LoVo (cell line): ENCODE measurements around the gene CSK.
"Not testable (repeated sequence)": the region's sequence is repeated elsewhere in the genome, so short reads cannot be mapped to it uniquely, and the experiment has no call there.

ENCODE experiments used
- DNase-seq: peaks from one replicate; pipeline ENCODE4 v3.0.0-alpha.2; 2016; ENCODE audit warnings: low spot score

CSK gene

DNA sequence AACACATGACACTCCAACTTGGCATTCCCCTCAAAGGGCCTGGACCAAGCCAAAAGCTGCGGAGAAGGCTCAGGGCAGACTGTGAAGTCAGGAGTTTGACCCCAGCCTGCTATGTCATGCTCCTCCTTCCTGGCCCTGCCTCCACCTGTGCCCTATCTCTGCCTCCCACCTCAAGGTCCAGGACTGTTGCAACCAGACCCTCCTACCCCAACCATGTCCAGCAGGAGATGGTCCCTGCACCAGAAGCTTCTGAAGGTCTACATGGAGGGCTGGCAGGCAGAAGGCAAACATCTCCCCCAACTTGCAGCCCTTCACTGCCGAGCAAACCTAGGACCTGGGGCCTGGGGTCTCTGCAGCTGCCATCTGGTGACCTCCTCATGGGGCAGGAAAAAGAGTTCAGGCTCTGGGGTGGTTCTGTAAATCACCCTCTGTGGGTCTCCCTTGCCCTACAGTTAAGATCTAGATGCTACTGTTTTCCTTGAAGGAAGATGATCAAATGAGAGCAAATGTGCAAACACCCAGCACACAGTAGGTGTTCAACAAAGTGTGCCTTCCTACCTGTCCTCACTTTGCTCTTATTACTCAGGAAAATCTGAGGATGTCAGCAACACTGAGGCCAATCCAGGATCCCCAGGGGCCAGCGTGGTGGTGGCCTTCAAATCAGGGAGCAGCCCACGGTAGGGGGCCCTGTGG, 11.5 kb upstream of the CSK start:
- no peak for DNase-seq

DNA sequence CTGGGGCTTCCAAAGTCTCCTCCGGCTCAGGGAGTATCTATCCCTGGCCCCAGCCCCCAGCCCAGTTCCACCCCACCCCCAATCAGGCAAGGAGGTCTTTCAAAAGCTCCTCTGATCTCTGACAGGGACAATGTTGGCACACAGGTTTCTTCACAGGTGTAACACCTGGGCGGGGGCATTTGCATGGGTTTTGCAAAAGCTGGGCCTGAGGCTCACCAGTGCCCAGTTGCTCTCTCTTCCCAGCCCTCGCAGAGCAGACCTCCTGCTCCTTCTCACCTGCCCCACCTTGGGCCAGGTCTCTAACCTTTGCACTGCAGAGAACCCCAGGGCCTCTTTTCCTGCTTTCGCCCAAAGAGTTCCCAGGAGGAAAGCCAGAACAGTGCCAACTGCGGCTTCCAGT, 8.6 kb upstream of the CSK start:
- no peak for DNase-seq

DNA sequence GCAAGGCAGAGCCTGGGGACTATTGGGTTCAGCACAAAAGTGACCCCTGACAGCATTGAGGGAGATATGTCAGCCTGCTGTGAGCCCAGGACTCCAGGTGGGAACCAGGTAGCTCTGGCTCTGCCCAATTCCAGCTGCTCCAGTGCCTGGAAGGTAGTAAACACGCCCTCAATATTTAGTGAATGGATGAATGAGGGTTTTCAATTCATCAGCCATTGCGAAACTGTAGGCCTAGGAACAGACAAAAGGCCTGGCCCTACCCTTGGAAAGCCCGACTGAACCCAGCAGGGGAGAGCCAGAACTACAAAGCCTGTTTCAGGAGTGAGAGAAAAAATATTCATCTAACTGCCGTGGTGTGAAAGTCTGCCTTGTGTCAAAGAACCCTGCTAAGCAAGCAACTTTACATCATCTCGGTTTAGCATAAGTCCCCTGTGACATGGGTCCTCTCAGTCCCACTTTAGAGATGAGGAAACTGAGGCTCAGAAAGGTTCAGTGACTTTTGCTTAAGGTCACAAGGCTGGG, 8.1 kb upstream of the CSK start:
- no peak for DNase-seq

DNA sequence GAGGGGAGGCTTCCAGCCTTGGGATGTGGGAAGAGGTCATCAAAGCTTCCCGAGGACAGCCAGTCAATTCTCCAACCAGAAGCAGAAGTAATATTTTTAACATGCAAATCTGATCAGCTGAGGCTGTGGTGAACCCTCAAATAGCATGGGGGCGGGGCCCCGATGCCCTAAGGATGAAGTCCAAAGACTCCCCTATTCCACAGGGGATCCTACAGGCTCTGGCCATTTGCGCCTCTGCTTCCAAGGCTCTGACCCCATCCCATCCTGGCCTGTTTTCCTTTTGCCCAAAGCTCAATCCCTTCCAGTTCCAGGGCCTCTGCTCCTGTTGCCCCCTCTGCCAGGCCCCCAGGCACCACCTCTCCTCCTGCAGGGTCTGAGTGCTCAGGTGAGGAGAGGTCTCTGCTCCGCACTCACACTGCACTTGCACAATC, 6.7 kb upstream of the CSK start:
- no peak for DNase-seq

DNA sequence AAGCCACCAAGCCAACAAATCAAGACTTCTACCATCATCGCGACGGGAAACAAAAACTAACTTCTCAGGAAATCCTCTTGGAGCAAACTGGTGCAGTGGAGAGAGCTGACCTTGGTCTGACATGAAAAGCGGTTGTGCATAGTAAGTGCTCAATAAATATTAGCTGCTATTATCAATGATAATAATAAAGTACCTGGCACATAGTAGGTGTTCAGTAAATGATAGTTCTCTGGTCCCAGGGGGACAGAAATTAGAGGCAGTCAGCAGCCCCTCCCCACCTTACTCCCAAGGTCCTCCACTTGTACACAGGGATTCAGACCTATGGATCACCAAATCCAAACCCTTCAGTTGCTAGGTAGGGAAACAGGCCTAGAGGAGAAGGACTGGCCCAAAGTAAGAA, 6.0 kb upstream of the CSK start:
- DNase-seq = no peak

DNA sequence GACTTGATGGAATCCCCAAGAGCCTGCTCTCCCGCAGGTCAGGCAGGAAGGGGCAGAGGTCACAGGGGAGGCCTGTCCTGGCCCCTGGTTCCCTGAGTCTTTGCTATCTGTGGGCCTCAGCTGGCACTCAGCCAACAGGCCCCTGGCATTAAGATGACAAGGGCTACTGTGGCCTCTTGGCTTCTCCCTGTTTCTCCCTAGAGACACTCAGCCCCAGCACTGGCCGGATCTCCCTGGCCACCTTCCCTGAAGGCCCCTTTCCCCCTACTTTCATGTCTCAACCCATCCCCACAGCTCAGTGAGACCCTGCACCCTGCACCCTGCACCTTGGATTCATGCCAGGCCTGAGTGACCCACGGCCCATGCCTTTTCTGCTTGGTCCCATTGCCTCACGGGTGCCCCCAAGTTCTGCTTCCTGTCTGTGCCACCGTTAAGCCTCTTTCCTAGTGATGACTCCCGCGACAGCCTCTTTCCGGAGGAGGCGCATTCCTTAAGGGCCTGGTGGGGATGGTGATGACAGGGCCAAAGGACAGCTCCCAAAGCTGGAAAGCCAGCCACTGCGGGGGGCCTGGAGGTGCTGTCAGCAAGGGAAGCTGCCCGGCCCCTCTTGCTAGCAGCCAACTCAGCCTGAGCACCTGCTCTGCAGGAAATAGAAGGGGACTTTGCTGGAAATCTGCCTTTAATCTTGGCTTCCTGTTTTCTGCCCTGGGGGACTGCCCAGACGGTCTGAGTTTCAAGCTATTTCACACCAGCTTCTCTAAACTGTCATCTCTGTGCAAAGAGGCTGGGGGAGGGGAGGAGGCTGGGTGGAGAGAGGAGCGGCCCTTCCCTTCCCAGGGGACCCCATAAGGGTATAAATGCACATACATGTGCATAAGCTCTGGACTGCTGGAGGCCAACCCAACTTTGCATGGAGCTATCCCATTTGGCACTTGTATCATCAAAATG, 4.8 kb upstream of the CSK start:
- DNase-seq = no peak

DNA sequence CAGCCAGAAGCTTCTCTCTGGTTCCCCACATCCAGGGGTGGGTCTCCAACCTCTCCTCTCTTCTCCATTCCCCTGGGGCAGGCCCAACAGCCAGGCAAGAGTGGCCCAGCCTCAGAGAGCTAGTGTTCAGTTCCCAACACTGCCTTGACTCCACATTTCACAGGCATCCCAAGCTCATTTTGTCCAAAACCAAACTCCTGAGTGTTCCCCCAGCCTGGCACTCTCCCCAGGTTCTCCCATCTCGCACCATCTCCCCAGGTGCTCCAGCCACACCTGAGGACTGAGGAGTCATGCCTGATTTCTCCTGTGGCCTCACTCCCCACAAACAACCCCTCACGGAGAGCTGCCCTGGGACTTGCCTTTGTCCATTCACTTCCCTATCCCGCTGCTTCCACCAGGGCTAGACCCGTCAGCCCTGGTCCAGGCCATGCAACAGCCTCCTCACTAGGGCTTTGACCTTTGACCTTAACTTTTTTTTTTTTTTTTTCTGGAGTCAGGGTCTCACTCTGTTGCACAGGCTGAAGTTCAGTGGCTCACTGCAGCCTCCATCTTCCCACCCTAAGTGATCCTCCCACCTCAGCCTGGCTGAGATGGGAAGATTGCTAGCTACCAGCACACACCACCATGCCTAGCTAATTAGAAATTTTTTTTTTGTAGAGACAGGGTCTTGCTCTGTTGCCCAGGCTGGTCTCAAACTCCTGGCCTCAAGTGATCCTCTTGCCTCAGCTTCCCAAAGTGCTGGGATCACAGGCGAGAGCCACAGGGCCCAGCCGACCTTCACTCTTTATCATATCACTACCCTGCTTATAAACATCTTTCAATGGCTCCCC, 3.9 kb upstream of the CSK start:
- no peak for DNase-seq

DNA sequence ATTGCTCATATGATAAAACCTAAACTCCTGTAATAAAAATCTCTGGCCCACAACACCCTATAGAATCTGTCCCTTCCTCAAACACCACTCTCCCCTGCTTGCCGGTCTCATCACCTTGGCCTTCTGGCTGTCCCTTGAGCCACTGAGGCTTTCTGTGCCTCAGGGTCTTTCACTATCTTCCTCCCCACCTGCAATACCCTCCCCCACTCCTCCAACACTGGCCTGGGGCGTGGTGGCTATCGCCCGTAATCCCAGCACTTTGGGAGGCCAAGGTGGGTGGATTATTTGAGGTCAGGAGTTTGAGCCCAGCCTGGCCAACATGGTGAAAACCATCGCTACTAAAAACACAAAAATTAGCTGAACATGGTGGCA, 3.3 kb upstream of the CSK start:
- DNase-seq = no peak

DNA sequence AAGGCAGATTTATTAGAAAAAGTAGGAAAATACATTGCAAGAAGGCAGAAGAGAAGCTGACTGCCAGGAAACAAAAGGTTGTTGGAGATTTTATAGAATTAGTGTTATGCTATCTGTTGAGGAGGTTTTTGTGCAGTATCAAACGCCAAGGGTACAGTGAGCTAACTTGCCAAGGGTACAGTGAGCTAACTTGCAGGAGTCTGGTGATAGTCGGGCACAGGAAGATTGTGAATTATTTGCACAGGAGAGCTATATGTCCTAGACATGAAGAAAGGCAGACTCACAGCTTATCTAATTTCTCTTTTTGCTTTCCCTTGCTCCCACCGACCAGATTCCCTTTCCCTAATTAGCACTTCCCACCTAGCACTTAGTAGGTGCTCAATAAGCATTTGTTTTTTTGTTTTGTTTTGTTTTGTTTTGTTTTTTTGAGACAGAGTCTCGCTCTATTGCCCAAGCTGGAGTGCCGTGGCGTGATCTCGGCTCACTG, 2.7 kb upstream of the CSK start:
- DNase-seq = no peak

DNA sequence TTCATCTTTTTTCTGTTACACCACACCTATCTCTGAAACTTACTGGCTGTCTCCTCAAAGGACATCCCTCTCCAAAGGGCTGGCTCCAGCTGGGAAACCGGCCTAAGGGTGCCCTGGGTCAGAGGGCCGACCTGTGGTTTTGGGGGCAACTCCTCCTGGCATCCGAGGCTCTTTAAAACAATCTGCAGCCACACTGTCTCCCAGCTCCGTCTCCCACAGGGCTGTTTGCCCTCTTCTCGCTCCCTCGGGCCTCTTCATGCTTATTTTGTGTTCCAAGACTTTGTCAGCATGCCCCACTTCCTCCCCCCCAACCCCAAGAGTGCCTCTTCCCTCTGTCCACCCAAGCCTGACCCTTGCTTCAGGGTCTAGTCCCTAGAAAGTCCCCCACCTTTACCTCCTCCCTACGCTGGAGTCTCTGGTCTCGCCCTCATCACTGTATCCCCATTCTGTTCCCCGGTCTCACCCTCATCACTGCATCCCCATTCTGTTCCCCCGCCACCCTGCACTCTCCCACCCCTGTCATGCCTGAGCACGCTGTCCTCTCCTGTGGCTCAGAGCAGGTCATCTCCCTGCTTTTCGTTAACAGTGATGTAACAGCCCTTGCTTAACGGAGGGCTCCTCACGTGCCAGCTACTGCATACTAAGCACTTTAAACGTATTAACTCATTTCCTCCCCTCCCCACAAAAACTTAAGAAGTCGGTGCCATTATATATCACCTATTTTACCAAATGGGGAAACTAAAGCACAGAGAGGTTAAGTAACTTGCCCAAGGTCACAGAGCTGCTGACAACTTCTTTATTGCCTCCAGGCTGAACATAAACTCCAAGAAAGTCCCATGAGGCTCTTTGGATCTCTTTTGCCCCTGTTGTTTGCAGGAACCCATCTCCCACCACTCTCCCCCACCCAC, 1.1 kb upstream of the CSK start:
- no peak for DNase-seq

DNA sequence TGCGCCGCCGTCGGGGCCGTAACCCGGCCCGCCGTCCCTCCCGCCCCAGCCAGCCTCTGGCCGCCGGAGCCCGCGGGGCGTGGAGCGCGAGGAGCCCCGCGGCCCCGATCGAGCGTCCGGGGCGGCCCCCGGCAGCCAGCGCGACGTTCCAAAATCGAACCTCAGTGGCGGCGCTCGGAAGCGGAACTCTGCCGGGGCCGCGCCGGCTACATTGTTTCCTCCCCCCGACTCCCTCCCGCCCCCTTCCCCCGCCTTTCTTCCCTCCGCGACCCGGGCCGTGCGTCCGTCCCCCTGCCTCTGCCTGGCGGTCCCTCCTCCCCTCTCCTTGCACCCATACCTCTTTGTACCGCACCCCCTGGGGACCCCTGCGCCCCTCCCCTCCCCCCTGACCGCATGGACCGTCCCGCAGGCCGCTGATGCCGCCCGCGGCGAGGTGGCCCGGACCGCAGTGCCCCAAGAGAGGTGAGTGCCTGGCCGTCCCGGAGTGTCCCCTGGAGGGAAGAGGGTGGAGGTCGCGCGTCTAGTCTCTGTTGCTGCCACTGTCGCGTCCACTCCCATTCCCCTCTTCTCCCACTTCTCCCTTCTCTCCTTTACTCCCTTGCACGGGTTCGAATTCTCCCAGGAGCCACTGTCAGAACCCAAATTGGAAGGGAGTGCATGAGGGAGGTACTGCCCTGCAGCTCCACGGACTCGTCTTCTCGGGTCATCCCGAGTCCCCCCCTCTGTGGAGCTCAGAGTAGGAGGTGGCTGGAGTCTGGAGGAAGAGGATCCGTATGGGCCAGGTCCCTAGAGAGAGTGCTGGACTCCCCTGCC, 585 bp downstream of the CSK start:
- peak; percentile 9 for DNase-seq

DNA sequence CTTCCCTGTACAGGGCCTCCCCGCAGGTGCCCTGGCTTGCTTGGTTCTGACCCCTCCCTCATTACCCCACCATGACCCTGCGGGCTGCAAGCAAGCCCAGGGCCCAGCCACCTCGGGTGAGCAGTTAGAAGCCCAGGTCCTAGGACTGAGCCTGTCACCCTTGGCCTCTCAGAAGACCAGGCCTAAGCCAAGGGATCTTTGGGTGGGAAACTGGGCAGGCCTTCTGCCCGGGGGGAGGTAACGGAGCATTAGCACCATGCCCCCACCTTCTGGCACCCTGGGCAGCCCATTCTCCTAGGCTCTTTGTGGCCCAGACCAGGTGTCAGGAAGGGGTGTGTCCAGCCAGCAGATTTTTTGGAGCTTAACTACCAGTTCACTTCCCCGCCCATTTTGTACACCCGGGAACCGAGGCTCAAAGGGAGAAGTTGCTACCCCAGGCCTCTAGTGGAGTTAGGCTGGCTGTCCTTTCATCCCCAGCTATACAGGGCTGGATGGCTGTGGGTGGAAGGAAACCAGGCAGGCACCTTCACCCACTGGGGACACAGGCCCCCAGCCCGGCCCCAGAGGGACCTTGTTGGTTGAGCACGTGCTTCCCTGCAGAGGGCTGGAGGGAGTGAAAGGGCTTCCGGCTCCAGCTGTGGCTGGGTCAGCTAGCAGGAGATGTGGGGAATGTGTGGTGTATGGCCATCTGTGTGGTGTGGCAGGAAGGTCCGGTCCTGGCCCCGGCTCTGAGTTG, 1.4 kb downstream of the CSK start:
- DNase-seq = peak; percentile 44

DNA sequence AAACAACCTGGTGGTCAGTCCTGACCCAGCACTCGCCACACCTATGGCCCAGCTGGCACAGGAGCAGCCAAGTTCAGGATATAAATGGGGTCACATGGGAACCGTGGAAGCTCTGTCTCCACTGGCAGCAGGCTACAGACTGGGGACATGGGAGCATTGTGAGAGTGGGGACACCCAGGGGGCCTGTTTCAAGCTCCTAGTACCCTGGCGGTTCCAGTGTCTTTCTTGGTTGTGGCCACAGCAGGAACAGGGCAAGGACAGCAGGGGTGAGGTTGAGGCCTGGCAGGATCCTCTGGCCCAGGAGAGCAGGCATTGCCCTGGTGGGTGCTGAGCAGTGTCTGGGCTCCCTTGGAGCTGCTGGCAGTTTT, 1.9 kb downstream of the CSK start:
- no peak for DNase-seq

DNA sequence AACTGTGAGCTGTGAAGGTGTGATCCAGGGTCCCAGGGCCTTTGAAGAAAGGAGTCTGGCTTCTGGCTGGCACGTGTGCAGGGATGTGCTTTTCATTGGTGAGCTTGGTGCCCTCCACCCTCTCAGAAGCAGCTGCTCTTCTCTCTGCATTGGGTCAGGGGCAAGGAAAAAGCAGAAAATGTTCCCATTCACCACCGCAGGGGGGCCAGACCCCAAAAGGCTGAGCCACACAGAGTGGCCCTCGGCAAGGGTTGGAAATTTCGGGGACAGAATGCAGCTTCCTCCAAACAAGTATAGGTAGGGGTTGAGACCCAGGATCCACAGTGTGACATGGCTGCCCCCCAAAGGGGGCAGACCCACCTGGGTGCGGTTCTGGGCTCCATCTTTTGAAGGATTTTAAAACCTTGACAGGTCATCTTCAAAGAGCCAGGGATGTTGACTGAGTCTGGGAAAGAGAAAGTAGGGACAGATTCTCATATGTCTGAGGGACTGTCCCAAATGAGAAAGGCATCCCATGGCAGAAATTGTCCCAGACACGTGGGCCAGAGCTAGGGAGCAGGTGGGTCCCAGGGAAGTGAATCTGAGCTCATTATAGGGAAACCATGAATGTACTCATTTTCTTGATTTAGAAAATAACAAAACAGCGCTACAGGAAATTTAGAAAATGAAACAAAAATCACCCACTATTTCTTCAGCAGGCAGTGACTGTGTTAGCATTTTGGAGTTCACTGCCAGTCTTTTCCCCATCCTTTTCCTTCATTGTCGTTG, 2.7 kb downstream of the CSK start:
- DNase-seq = no peak

DNA sequence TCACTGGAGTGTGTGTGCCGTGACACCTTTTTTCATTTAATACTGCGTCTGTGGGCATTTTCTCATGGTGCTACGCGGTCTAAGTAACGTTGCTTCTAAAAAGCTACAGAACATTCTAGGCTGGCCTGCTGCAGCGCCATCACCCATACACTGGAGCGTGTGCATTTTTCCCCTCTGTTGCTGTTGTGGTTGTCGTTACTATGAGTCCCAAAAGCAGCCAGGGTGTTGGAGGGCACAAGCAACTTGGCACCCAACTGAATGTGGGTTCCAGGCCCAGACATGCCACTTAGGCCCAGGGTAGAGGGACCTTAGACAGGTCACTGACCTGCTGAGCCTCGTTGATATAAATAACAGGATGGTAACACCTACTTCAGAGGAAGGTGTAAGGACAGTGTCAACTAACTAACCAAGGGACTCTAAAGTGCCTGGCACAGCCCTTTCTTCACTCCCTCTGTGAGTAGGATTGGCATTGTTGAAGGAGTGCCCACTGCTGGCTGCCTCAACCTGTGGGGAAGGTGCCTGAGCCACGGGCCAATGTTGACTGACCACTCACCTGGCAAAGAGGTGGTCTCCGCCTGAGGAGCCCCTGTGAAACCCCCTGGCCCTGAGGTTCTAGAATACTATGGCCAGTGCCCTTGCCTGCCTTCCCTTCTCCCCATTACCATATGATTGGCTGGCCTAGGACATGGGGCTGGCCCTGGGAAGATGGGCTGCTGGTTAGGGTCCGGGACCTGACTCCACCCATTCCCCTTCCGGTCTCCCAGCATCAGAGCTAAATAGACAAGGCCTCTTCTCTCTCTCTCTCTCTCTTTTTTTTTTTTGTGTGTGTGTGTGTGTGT, 3.5 kb downstream of the CSK start:
- DNase-seq = no peak

DNA sequence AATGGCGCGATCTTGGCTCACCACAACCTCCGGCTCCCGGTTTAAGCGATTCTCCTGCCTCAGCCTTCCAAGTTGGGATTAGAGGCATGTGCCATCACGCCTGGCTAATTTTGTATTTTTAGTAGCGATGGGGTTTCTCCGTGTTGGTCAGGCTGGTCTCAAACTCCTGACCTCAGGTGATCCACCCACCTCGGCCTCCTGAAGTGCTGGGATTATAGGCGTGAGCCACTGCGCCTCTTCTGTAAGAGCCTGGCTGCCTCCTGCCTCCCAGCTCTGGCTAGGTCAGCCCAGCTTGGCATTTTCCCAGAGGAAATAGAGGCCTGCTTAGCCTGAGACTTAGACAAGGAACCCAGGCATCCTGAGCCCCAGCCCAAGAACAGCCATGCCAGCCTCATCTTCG, 4.2 kb downstream of the CSK start:
- not testable (repeated sequence) for DNase-seq

DNA sequence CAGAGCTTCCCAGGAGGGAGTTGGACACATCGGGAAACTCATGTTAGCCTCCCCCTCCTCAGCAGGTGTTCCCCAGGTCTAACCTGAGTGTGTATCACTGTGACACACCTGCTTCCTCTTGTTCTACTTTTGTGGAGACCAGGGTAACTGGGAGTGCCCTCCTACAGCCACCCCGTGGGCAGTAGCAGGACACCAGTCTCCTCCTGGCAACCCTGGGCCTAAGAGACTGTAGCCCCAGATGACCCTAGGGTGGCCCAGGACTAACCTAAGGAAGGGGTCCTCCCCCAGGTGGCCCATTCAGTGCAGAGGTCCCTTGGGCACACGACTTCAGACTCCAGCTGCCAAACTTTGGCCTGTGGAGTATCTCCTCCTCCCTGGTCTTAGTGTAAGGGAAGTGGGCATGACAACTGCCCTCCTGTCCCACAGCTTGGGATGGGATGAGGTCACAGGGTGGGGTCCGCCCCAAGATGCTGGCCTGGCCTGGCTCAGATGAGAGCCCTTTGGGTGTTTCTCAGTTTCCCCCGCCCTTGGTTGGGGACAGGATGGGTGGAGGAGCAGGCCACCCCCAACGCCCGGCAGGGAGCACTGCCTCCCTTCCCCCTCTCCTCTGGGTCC, 4.8 kb downstream of the CSK start:
- DNase-seq = no peak
